ENCODE results near the gene LDB2. TPM values are rescaled to one million over a fixed set of nuclear protein-coding genes. Genes with fewer than 3 reads are reported as not detected.

Gene LDB2
- total and polyA plus RNA-seq, 2 donors (not counting 3 experiments of a cell fraction or from before 2014, with no cell fraction given), result 127 to 223 TPM

- Histone ChIP-seq H3K4me2 (ENCODE audit: insufficient read depth, low read length) (no peak overlapping the region), H3K4me1 (ENCODE audit: control insufficient read depth, extremely low read depth, insufficient read depth, low read length) (no peaks in the 10 kb centered on the region), H2AFZ (ENCODE audit: low read depth, low read length) (no peak overlapping the region), H3K27ac (ENCODE audit: insufficient read depth, low read depth, low read length) (no peak overlapping the region), H3K79me2 (ENCODE audit: control insufficient read depth, insufficient read depth, low read length) (no peaks in the 10 kb centered on the region), H4K20me1 (replicated peaks; ENCODE audit: control insufficient read depth, extremely low read depth, insufficient read depth, low read length) (no peaks in the 10 kb centered on the region), H3K9ac (replicated peaks; ENCODE audit: extremely low read depth, insufficient read depth, low read length) (no peak overlapping the region), H3K9me1 (replicated peaks; ENCODE audit: control insufficient read depth, extremely low read depth, insufficient read depth, low read length) (no peaks in the 10 kb centered on the region), H3K27me3 (ENCODE audit: control insufficient read depth in 2 of 2, insufficient read depth in 2 of 2, low read length in 2 of 2) (no peaks in the 10 kb centered on the region), H3K36me3 (ENCODE audit: control insufficient read depth in 2 of 2, extremely low read depth in 1 of 2, insufficient read depth in 2 of 2, low read length in 2 of 2) (no peaks in the 10 kb centered on the region), H3K9me3 (replicated peaks; ENCODE audit: control insufficient read depth, insufficient read depth, low read length) (no peaks in the 10 kb centered on the region), H3K4me3 (replicated peaks in 1 of 3; ENCODE audit: insufficient read depth in 1 of 3, low read depth in 1 of 3, low read length in 3 of 3) (no peak overlapping the region)
- POLR2A ChIA-PET, result no interaction called here
- BruUV-seq (replicated peaks), result no TSS peak
- TF ChIP-seq MAX (IDR thresholded peaks at IDR 0.05; ENCODE audit: insufficient read depth, insufficient read length), result no peak
- TF ChIP-seq JUN (IDR thresholded peaks at IDR 0.05; ENCODE audit: borderline replicate concordance, insufficient read depth, insufficient read length, low read depth), result no peak
- no peak for TF ChIP-seq EZH2 (IDR thresholded peaks at IDR 0.05; ENCODE audit: borderline replicate concordance, low read depth, low read length, severe bottlenecking)
- no peak for TF ChIP-seq POLR2A (IDR thresholded peaks at IDR 0.05; ENCODE audit: low read depth, low read length)
- TF ChIP-seq MYC (IDR thresholded peaks at IDR 0.05; ENCODE audit: low read depth, low read length), result no peak
- dilution Hi-C loops (cut with MboI; ENCODE audit: extremely low pct_ligation_motif_present, low sequenced_read_pairs), result no loop called here
- CTCF ChIA-PET, result no interaction called here
- peak; percentile 35 for DNase-seq (ENCODE audit: low read depth, low spot score)
- no peak for FAIRE-seq
- intact Hi-C loops (cut with micrococcal nuclease), result no loop called here
Observed at GRCh38 chr4:16641971-16642370, 256.5 kb downstream of the LDB2 start.

DNA sequence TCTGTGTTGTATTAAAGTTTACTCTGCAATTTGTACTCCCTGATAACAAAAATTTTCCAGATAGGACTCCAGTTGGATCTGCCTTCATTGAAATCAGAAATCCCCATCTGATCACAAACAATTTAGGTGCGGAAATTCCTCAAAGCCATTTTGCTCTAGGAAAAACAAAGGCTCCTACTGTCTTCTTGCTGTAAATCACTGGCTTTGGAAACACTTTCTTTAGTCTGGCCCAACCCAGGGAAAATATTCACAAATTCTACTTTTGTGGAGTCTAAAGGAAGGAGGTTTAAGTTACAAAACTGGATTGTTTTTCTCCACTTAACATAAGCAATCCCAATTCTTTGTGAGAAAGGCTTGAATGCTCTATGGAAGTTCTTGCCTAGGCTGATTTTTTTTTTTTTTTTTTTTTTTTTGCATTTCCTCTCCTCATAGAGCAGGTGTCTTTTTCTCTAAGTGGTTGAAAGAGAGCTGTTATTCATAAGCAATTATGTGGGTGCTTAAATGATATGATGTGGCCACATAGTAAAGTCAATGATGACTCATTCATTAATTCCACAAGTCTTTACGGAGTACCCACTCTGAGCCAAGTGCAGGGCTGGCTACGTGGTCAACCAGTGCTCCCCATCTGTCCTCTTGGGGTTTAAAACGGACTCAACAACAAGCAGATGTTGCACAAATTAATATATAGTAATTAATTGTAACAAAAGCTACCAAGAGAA, 261.4 kb downstream of the LDB2 start:
- BruUV-seq (replicated peaks), result no TSS peak
- FAIRE-seq (no peak), DNase-seq (ENCODE audit: low read depth, low spot score) (peak; percentile 60)
- H3K36me3 ChIP-seq (ENCODE audit: control insufficient read depth in 2 of 2, extremely low read depth in 1 of 2, insufficient read depth in 2 of 2, low read length in 2 of 2), result no peaks in the 10 kb centered on the region
- no peak overlapping the region for H2AFZ ChIP-seq (ENCODE audit: low read depth, low read length)
- H3K4me1 ChIP-seq (ENCODE audit: control insufficient read depth, extremely low read depth, insufficient read depth, low read length), result no peaks in the 10 kb centered on the region
- ChIA-PET POLR2A (no interaction called here), CTCF (interaction anchor here (0.6 kb wide), 1 partner anchor 24 kb away, joined by 6 read pairs; no protein-coding TSS in a partner anchor)
- H3K27me3 ChIP-seq (ENCODE audit: control insufficient read depth in 2 of 2, insufficient read depth in 2 of 2, low read length in 2 of 2), result no peaks in the 10 kb centered on the region
- no peaks in the 10 kb centered on the region for H3K79me2 ChIP-seq (ENCODE audit: control insufficient read depth, insufficient read depth, low read length)
- no peak overlapping the region for H3K4me3 ChIP-seq (replicated peaks in 1 of 3; ENCODE audit: insufficient read depth in 1 of 3, low read depth in 1 of 3, low read length in 3 of 3)
- no peak overlapping the region for H3K9ac ChIP-seq (replicated peaks; ENCODE audit: extremely low read depth, insufficient read depth, low read length)
- TF ChIP-seq POLR2AphosphoS5 (IDR thresholded peaks at IDR 0.05; ENCODE audit: insufficient read depth, low read depth, low read length) (no peak), MAX (IDR thresholded peaks at IDR 0.05; ENCODE audit: insufficient read depth, insufficient read length) (no peak), GATA2 (IDR thresholded peaks at IDR 0.05; ENCODE audit: insufficient read depth, insufficient read length, low read depth, low read length) (no peak), JUN (IDR thresholded peaks at IDR 0.05; ENCODE audit: borderline replicate concordance, insufficient read depth, insufficient read length, low read depth) (peak; percentile 31)
- TF ChIP-seq, protein P1, sequence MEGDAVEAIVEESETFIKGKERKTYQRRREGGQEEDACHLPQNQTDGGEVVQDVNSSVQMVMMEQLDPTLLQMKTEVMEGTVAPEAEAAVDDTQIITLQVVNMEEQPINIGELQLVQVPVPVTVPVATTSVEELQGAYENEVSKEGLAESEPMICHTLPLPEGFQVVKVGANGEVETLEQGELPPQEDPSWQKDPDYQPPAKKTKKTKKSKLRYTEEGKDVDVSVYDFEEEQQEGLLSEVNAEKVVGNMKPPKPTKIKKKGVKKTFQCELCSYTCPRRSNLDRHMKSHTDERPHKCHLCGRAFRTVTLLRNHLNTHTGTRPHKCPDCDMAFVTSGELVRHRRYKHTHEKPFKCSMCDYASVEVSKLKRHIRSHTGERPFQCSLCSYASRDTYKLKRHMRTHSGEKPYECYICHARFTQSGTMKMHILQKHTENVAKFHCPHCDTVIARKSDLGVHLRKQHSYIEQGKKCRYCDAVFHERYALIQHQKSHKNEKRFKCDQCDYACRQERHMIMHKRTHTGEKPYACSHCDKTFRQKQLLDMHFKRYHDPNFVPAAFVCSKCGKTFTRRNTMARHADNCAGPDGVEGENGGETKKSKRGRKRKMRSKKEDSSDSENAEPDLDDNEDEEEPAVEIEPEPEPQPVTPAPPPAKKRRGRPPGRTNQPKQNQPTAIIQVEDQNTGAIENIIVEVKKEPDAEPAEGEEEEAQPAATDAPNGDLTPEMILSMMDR (IDR thresholded peaks at IDR 0.05; ENCODE audit: extremely low read depth in 1 of 2, insufficient read depth in 1 of 2, low read depth in 1 of 2, low read length in 2 of 2), result no peak
- no peak overlapping the region for H3K4me2 ChIP-seq (ENCODE audit: insufficient read depth, low read length)
- dilution Hi-C loops (cut with MboI; ENCODE audit: extremely low pct_ligation_motif_present, low sequenced_read_pairs), result no loop called here
- H4K20me1 ChIP-seq (replicated peaks; ENCODE audit: control insufficient read depth, extremely low read depth, insufficient read depth, low read length), result no peaks in the 10 kb centered on the region
- no peaks in the 10 kb centered on the region for H3K9me1 ChIP-seq (replicated peaks; ENCODE audit: control insufficient read depth, extremely low read depth, insufficient read depth, low read length)
- no peak overlapping the region for H3K27ac ChIP-seq (ENCODE audit: insufficient read depth, low read depth, low read length)
- no peaks in the 10 kb centered on the region for H3K9me3 ChIP-seq (replicated peaks; ENCODE audit: control insufficient read depth, insufficient read depth, low read length)
- intact Hi-C loops (cut with micrococcal nuclease), result no loop called here
